Measurements from ENCODE around the gene BMI1.
"Not testable (repeated sequence)": the region's sequence is repeated elsewhere in the genome, so short reads cannot be mapped to it uniquely, and the experiment has no call there.

BMI1 gene

GRCh38 chr10:22320591-22321155, at the start of gene BMI1:
Gene BMI1 (plus strand): TSS chr10:22321099. CDS start chr10:22326450, 5,351 bp downstream.
- peak; percentile 86 for DNase-seq

GRCh38 chr10:22271786-22272185, 49.1 kb upstream of the BMI1 start:
- DNase-seq, result no peak

GRCh38 chr10:22278441-22278782, 42.5 kb upstream of the BMI1 start:
- DNase-seq, result peak; percentile 26

DNA sequence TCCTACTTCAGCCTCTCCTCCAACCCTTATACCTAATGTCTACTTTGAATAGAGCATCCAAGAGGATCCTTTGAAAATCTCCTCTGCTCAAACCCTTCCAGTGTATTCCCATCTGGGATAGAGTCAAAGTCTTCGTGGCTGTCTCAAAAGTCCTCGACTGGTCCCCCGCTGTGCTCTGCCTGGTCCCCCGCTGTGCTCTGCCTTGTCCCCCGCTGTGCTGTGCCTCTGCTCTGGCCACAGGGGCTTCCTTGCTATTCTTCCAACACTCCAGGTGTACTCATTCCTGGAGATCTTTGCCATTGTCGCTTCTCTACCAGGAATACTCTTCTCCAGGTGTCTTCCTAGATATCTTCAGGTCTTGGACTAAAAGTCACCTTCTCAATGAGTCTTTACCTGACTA, 40.8 kb upstream of the BMI1 start:
- DNase-seq, result no peak

DNA sequence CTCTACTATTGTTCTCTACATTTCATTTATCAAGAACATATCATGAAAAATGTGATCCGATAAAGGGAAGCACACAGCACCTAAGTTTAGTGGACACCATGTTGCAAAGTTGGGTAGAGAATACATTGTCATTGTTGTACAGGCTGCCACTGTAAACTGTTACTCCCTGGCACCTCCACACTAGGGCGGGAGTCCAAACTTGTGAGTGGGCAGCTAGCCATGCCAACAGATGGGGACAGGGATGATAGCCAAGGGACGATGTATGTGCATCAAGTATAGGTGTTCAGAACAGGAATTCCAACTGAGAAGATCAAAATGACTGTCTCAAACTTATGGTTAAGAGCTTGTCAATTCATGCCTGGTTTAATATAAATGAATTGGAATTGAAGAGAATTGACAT, 35.8 kb upstream of the BMI1 start:
- DNase-seq, result no peak

DNA sequence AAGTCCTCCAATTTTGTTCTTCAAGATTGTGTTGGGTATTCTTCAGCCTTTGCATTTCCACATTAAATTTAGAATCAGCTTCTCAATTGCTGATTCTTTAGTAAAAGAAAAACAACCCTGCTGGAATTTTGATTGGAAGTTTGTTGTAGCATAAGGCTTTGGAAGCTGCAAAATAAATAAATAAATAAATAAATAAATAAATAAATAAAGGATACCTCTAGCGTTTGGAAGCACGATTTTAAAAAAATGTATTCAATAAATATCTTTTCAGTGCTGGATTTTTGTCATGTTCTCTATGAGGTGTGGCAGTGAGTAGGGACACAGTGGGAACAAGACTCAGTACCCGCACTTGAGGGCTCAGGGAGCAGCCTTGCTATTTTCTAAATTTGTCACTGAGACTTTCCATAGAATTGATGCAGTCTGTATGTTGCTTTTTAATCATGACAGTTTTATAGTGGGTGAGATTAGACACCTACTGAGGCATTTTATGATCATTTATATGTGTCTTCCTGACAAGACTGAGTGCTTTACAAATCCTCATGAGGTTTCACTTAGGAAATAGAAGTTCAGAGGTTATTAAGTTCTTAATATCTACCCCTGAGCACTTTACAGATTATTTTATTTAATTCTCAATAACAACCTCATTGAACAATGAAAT, 27.0 kb upstream of the BMI1 start:
- no peak for DNase-seq

GRCh38 chr10:22294694-22295093, 26.2 kb upstream of the BMI1 start:
- peak; percentile 44 for DNase-seq

DNA sequence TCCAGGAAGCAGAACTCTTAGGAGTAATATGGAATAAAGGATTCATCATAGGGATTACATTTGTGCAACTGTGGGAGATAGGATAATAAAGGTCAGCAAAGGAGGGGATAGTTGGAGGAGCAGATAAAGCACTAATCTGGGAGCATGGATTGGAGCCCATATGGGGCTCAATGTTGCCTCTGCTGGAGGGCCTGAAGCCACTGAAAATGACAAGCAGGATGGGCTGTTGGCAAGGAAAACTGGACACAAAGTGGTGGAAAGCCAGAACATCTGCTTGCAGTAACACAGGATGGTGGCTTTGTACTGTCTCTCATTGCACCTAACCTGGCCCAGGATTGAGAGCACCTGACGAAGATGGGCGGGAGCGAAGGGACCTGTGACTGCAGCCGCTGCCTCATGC, 19.7 kb upstream of the BMI1 start:
- DNase-seq, result no peak

DNA sequence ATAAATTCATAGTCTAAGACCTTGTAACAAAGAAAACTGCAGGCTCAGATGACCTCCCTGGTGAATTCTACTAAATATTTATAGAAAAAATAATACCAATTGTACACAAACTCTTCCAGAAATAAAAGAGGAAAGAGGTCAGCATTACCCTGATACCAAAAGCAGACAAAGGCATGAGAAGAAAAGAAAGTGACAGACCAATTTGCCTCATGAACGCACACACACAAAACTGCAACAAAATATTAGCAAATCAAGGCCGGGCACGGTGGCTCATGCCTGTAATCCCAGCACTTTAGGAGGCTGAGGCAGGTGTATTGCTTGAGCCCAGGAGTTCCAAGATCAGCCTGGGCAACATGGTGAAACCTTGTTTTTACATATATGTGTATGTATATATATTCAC, 17.4 kb upstream of the BMI1 start:
- no peak for DNase-seq

DNA sequence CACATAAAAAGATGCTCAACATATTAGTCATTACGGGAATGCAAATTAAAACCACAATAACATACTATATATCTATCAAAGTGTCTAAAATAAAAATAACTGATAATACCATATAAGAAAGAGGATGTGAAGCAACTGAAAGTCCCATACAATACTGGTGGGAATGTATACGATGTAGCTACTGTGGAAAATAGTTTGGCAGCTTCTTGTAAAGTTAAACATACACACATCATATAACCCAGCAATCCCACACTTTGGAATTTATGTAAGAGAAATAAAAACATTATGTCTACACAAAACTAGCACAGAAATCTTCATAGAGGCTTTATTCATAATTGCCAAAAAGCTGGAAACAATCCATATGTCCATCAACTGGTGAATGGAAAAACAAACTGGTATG, 15.2 kb upstream of the BMI1 start:
- DNase-seq, result no peak

GRCh38 chr10:22308390-22308789, 12.5 kb upstream of the BMI1 start:
- DNase-seq, result peak; percentile 10

DNA sequence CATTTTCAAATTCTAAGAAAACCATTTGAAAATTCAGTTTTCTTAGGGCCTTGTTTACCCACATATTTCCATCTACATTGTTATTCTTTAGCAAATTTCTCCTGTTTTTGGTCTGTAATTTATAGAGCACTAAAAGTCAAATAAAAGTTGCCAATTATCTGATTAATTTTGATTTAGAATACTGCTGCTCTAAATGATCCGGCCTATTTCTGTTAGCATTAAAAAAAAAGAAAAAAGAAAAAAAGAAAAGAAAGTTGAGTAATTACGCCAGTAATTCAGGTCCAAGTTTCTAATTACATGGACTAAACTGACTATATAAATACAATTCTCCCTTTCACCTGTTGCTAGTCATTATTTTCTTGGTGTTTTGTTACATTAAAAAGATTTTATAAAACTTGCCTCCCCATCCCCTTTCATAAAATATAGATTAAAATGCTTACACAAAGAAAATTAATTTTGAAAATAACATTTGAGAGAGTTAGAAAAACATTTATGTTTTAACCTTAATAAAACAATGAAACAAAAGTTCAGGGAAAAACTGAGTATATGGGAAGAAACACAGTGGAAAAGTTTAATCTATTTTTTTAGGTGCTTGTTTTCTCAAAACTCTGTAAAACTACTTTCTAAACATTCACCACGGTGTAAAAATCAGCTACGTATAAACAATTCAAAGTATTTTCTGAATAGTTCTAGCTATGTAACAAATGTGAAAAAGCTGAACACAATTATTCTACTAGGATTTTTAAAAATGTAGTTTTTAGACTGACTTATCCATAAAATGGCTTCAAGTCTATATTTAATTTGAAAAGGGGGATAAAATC, 11.5 kb upstream of the BMI1 start:
- no peak for DNase-seq

DNA sequence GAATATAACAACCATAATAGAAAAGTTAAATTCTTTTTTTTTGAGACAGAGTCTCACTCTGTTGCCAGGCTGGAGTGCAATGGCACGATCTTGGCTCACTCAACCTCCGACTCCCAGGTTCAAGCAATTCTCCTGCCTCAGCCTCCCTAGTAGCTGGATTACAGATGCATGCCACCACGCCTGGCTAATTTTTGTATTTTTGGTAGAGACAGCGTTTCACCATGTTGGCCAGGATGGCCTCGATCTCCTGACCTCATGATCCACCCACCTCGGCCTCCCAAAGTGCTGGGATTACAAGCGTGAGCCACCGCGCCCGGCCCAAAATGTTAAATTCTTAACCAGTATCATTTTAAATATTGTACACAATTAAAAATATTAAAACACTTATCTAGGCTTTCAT, 10.9 kb upstream of the BMI1 start:
- not testable (repeated sequence) for DNase-seq

DNA sequence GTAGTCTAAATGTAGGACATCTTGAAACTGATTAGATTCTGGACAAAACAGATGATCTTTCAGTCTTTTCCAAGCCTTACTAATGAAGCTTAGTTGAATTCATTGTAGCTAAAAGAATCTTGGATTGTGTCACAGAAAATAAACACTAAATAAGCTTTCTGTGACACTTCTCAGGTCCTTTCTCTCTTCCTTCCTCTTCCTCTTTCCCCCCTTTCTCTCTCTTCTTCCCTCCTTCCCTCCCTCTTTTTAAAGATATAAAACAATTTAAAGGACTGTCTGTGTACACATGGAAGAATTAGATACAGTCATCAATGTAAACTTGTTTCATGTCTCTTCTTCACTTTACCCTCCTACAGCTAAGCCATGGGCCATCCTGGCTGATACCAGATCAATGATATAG, 10.0 kb upstream of the BMI1 start:
- DNase-seq, result no peak

DNA sequence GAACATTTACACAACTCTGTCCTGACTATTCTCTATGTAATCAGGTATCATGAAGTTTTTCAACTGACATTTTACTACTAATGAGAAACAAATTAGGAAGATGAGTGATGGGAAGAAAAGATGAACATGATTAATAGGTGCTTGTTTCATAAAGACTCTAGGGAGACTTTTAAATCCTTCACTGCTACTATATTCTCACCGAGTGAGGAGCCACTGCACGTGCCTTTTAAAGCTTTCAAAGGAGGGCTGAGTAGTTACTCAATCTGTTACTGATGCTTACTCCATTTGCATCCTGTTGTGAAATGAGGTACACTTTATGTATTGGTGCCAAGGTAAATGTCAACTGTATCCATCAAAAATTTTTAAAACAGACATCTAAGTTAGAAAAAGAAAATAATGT, 6.0 kb upstream of the BMI1 start:
- no peak for DNase-seq

DNA sequence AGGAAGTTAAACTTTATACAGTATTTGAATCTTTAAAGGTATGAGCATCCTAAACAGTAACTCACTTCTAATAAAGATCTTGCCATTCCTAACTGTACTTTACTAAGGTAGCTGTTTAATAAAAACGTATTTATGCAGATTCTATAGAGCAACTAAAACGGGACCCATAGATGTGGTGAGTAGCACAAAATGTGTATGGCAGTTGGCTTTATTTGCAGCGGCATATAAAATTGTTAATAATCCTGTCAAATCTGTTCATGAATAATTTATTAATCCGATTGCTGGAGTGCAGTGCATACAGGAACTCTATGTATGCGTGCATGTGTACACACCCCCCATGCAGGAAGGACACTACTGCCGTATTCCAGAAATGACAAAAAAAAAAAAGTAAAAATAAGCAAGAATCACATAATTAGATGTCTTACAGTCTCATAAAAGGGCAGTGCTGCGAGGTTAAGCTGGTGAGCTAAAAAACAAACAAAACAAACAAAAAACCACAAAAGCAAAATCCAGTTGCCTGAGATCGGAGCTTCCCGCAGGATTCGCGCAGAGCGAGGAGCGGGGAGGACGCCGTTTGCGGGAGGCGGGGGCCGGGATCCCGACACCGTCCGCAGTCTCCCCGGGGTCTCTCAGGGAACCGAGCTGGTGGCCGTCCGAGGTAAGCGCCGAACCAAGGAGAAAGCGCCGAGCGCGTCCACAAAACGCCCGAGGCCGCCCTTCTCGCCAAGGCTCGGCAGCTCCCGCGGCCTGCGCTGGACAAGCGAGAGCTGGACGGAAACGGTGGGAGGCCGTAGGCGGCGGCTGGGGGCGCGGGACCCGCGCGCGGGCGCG, 5.2 kb upstream of the BMI1 start:
- DNase-seq, result peak; percentile 39

DNA sequence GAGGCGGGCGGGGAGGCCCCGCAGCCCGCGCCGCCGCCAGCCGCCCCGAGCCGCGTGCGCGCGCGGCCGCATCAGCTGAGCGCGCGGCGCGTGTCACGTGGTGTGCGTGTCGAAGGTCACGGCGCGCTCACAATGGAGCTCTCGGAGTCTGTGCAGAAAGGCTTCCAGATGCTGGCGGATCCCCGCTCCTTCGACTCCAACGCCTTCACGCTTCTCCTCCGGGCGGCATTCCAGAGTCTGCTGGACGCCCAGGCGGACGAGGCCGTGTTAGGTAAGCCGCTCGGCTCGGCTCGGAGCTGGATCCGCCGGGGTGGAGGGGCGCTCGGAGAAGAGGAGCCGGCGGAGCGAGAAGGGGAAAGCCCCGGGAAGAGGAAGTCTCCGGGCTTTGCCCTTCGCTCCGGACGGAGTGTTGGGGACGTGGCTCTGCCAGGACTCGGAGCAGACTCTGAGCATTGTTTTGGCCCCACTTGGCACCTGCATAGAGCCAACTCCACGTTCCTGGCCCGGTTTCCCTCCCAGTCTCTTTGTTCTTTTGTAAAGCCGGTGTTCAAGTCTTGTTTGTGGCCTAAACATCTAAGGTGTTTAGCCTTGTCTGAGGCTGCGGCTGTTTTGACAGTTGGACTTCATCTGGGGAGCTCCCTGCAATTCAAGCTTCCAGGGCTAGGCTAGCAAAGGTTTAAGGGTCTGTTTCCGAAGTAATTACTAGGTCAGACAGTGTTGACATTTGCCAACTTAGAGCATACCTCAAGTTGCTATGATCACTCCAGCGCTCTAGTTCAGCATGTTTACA, 4.4 kb upstream of the BMI1 start, which contains the start of gene COMMD3:
Gene COMMD3 (plus strand): TSS at position 103 of the 790 bp plus-strand sequence. CDS start 30 bp downstream, at position 133.
- DNase-seq, result peak; percentile 90

DNA sequence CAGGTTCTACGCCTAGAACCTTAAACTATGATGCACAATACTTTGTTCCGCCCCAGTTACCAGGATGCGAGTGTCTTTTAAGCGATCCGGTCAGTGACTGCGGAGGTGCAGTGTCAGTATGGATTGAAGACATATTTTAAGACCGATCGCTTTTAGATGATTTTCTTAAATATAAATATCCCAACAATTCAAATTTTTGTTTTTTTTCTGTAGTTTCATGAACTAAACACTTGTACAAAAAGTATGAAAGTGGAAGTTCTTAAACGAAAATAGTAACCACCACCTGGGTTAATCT, 3.9 kb upstream of the BMI1 start:
- peak; percentile 62 for DNase-seq

DNA sequence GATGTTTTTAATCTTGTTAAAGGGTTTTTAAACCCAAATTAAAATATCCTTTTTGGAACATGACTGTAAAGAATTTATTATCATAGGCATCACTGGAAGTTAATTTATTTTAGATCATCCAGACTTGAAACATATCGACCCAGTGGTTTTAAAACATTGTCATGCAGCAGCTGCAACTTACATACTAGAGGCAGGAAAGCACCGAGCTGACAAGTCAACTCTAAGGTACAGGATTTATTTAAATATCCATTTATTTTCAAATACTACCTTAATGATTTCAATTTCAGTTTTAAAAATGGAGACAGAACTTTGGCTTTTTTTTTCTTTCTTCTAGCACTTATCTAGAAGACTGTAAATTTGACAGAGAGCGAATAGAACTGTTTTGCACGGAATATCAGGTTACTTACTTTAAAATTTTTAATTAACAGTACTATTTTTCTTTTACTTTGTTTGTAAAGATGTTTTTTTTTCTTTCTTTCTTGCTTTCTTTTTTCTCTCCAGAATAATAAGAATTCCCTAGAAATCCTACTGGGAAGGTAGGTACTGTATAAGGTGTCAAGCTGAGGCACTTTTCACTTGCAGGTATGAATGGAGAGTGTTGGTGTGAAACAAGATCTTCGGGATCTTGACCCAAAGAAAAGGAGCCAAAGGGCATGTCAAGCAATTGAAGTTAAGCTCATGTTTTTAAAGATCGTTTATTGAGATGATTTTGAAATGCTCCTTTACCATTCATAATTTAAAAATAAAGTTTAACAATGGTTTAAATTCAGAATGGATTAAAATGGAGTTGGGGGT, 2.9 kb upstream of the BMI1 start:
- no peak for DNase-seq

- DNase-seq, result no peak
Observed at GRCh38 chr10:22318772-22319171, 2.1 kb upstream of the BMI1 start.

- DNase-seq, result no peak
Observed at GRCh38 chr10:22319547-22319979, 1.3 kb upstream of the BMI1 start.
